ENCODE measurements around the gene HSF2. TPM values are rescaled to one million over a fixed set of nuclear protein-coding genes. Genes with fewer than 3 reads are reported as not detected.

Gene HSF2
- total RNA-seq, 4 donors from 2014 or later = 26.8 to 29.9 (median 28.4) TPM

DNA sequence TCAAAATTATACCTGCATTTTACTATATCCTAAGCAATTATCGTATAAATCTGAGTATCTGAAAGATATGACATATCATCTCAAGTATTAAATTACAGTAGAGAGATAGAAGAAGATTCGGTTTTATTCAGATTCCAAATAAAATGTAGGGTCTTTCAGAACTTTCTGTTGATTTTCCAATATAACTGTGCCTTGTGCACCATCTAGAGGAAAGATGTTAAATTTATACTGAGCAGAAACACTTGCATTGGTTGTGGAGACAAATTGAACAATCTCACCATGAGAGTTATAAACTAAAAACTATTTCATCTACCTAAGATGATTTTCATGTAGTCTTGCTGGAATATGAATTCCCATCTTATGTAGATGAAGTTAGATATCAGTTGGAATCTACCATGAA lies 26.8 kb upstream of the HSF2 start:
- Histone ChIP-seq H3K27ac (replicated peaks in 1 of 4) (no peak overlapping the region), H3K36me3 (no peaks in the 10 kb centered on the region), H3K9me3 (no peaks in the 10 kb centered on the region), H3K4me1 (no peaks in the 10 kb centered on the region), H3K27me3 (no peaks in the 10 kb centered on the region), H3K4me3 (no peak overlapping the region)
- no peak for DNase-seq (ENCODE audit: extremely low spot score)
- no peak for TF ChIP-seq EP300 (IDR thresholded peaks at IDR 0.05)
- TF ChIP-seq, protein P1, sequence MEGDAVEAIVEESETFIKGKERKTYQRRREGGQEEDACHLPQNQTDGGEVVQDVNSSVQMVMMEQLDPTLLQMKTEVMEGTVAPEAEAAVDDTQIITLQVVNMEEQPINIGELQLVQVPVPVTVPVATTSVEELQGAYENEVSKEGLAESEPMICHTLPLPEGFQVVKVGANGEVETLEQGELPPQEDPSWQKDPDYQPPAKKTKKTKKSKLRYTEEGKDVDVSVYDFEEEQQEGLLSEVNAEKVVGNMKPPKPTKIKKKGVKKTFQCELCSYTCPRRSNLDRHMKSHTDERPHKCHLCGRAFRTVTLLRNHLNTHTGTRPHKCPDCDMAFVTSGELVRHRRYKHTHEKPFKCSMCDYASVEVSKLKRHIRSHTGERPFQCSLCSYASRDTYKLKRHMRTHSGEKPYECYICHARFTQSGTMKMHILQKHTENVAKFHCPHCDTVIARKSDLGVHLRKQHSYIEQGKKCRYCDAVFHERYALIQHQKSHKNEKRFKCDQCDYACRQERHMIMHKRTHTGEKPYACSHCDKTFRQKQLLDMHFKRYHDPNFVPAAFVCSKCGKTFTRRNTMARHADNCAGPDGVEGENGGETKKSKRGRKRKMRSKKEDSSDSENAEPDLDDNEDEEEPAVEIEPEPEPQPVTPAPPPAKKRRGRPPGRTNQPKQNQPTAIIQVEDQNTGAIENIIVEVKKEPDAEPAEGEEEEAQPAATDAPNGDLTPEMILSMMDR (IDR thresholded peaks at IDR 0.05) = peak; percentile 16 to 29 (median 26)
- WGBS = 9% methylated on average over 2 of the region's 2 CpGs
- intact Hi-C loops (cut with DNase I) = no loop called here

GRCh38 chr6:122374307-122374706 lies 25.1 kb upstream of the HSF2 start:
- WGBS = 87% methylated on average over 2 of the region's 2 CpGs
- Histone ChIP-seq H3K4me3 (no peak overlapping the region), H3K27ac (replicated peaks in 1 of 4) (no peak overlapping the region), H3K9me3 (no peaks in the 10 kb centered on the region), H3K36me3 (no peaks in the 10 kb centered on the region), H3K4me1 (no peaks in the 10 kb centered on the region), H3K27me3 (no peaks in the 10 kb centered on the region)
- TF ChIP-seq EP300 (IDR thresholded peaks at IDR 0.05) (no peak), POLR2AphosphoS5 (IDR thresholded peaks at IDR 0.05) (no peak)
- intact Hi-C loops (cut with DNase I) = no loop called here
- no peak for DNase-seq (ENCODE audit: extremely low spot score)

GRCh38 chr6:122376246-122376645 lies 23.2 kb upstream of the HSF2 start:
- 55% methylated on average over 3 of the region's 3 CpGs for WGBS
- intact Hi-C loops (cut with DNase I) = no loop called here
- Histone ChIP-seq H3K4me1 (peaks cover 0 to 1% (median under 1%) of the 10 kb centered on the region in 4 donors), H3K36me3 (no peaks in the 10 kb centered on the region), H3K4me3 (no peak overlapping the region), H3K27ac (replicated peaks in 1 of 4) (no peak overlapping the region), H3K9me3 (no peaks in the 10 kb centered on the region), H3K27me3 (no peaks in the 10 kb centered on the region)
- DNase-seq (ENCODE audit: extremely low spot score) = no peak
- no peak for TF ChIP-seq POLR2A (IDR thresholded peaks at IDR 0.05; ENCODE audit: low read depth)
- TF ChIP-seq, protein P1 (IDR thresholded peaks at IDR 0.05) = no peak
- no peak for TF ChIP-seq POLR2AphosphoS5 (IDR thresholded peaks at IDR 0.05)
- no peak for TF ChIP-seq EP300 (IDR thresholded peaks at IDR 0.05)

DNA sequence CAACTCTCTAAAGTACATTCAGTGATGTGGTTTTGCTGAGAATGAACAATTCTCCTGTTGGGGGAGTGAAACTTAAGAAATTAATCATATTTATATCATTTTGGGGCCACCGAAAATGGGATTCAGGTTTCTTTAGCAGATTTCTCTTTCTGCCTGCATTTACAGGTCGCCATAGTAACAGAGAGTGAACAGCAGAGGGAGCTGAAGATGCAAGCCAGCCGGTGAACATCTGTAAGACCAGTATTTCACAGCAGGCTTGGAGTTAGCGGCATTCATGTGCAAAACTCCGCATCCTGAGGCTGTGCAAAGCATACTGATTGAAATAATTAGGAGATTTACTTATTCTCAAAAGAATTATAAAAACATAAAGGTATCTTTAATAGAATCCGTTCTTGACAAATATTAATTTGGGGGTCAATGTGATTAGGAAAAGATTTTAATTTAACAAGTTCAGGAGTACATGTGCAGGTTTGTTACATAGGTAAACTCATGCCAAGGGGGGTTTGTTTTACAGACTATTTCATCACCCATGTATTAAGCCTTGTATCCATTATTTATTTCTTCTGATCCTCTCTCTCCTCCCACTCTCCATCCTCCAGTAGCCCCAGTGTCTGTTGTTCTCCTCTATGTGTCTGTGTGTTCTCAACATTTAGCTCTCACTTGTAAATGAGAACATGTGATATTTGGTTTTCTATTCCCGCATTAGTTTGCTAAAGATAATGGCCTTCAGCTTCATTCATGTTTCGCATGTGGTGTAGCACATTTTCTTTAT lies 17.8 kb upstream of the HSF2 start:
- Histone ChIP-seq H3K4me1 (peaks cover 0 to 6% (median 3%) of the 10 kb centered on the region in 4 donors), H3K27ac (replicated peaks in 1 of 4) (no peak overlapping the region), H3K27me3 (no peaks in the 10 kb centered on the region), H3K4me3 (no peak overlapping the region), H3K36me3 (no peaks in the 10 kb centered on the region), H3K9me3 (no peaks in the 10 kb centered on the region)
- WGBS = 18% methylated on average over 8 of the region's 8 CpGs
- DNase-seq (ENCODE audit: extremely low spot score) = no peak
- TF ChIP-seq POLR2A (IDR thresholded peaks at IDR 0.05; ENCODE audit: low read depth) (no peak), EP300 (IDR thresholded peaks at IDR 0.05) (no peak), POLR2AphosphoS5 (IDR thresholded peaks at IDR 0.05) (peak in 1 of 2 donors; percentile 37)
- TF ChIP-seq, protein P1 (IDR thresholded peaks at IDR 0.05) = peak; percentile 79 to 88 (median 79)
- intact Hi-C loops (cut with DNase I) = loop anchor here (2.0 kb wide), 1 partner anchor 149 kb away; no protein-coding TSS in a partner anchor

DNA sequence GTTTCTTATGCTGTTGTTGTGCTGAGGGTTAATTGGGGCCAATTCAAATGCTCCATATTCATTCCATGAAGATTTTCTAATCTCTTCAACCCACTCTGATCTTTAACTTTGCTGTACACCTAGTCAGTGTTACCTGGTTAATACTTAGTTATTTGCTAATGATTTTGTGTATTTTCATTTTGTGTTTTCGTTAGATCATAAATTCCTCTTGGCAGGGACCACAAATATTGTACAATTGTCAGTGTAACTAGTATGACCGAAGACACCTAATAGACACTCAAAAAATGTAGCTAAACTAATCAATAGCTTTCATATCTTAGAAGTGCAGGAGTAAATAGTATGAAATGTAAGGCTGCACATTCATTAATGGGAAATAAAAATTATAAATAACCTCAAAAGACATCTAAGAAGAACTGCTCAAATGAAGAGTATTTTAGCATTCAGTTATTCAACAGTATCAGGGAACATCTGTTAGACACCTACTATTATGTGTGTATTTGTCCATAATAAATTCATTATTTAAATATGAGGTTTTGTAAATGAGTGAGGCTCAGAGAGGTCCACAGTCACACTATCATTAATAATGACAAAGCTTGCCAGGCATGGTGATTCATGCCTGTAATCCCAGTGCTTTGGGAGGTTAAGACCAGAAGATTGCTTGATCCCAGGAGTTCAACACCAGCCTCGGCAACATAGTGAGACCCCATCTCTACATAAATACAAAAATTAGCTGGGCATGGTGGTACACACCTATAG lies 13.4 kb upstream of the HSF2 start:
- no peak for DNase-seq (ENCODE audit: extremely low spot score)
- Histone ChIP-seq H3K27ac (replicated peaks in 1 of 4) (no peak overlapping the region), H3K4me1 (peaks cover 0 to 33% (median 27%) of the 10 kb centered on the region in 4 donors), H3K4me3 (no peak overlapping the region), H3K9me3 (no peaks in the 10 kb centered on the region), H3K27me3 (no peaks in the 10 kb centered on the region), H3K36me3 (no peaks in the 10 kb centered on the region)
- 94% methylated on average over 2 of the region's 3 CpGs for WGBS
- TF ChIP-seq, protein P1 (IDR thresholded peaks at IDR 0.05) = no peak
- TF ChIP-seq POLR2AphosphoS5 (IDR thresholded peaks at IDR 0.05) (no peak), POLR2A (IDR thresholded peaks at IDR 0.05; ENCODE audit: low read depth) (no peak)
- intact Hi-C loops (cut with DNase I) = no loop called here

Measured in esophagus muscularis mucosa (tissue), 4 donors.